GM23338 (cell line): ENCODE measurements around the gene MLST8. TPM values are rescaled to one million over a fixed set of nuclear protein-coding genes. Genes with fewer than 3 reads are reported as not detected.

ENCODE experiments used
- ATAC-seq: fragments of 200-7000 bp; cut with Tn5 transposase; 3 replicates; pipeline ENCODE4 v1.9.1; 2020
- DNase-seq: peaks from one replicate; pipeline ENCODE4 v3.0.0-alpha.2; 2015; ENCODE audit warnings: low spot score
- H2AFZ ChIP-seq: fragments of 200-600 bp; sonication (generic); 2 replicates; pipeline ENCODE4 v1.8.0; 2016; ENCODE audit warnings: antibody characterized with exemption, mild to moderate bottlenecking, moderate library complexity
- H3F3A ChIP-seq: fragments of 200-600 bp; sonication (generic); replicated peaks from 2 replicates; pipeline ENCODE4 v1.8.0; 2017; ENCODE audit warnings: antibody characterized with exemption, mixed run types, low read depth
- H3K27ac ChIP-seq: fragments of 200-600 bp; sonication (generic); 2 replicates; pipeline ENCODE4 v1.6.1; 2016; ENCODE audit warnings: low read depth
- H3K27me3 ChIP-seq: fragments of 200-600 bp; sonication (generic); 2 replicates; pipeline ENCODE4 v1.8.0; 2016; ENCODE audit warnings: mild to moderate bottlenecking, mixed run types, moderate library complexity; ENCODE audit not compliant: insufficient read depth
- H3K36me3 ChIP-seq: fragments of 200-600 bp; sonication (generic); 2 replicates; pipeline ENCODE4 v1.8.0; 2016; ENCODE audit warnings: mild to moderate bottlenecking; ENCODE audit not compliant: insufficient read depth
- H3K4me1 ChIP-seq: fragments of 200-600 bp; sonication (generic); 2 replicates; pipeline ENCODE4 v1.8.0; 2016; ENCODE audit warnings: mild to moderate bottlenecking, moderate library complexity; ENCODE audit not compliant: insufficient read depth
- H3K4me2 ChIP-seq: fragments of 200-600 bp; sonication (generic); 2 replicates; pipeline ENCODE4 v1.7.1; 2017; ENCODE audit warnings: mixed run types
- H3K4me3 ChIP-seq: fragments of 200-600 bp; sonication (generic); 2 replicates; pipeline ENCODE4 v1.6.1; 2016; ENCODE audit warnings: mixed run types
- H3K79me2 ChIP-seq: fragments of 200-600 bp; sonication (generic); replicated peaks from 2 replicates; pipeline ENCODE4 v1.8.0; 2017; ENCODE audit warnings: mild to moderate bottlenecking; ENCODE audit not compliant: insufficient read depth
- H3K9me2 ChIP-seq: fragments of 200-600 bp; sonication (generic); 2 replicates; pipeline ENCODE4 v1.8.0; 2017; ENCODE audit not compliant: insufficient read depth
- H4K20me1 ChIP-seq: fragments of 200-600 bp; sonication (generic); replicated peaks from 2 replicates; pipeline ENCODE4 v1.8.0; 2017; ENCODE audit warnings: mild to moderate bottlenecking; ENCODE audit not compliant: insufficient read depth
- H3K27ac Mint-ChIP-seq: 2 replicates; pipeline ENCODE4 v1.8.0; 2020; ENCODE audit warnings: inconsistent platforms, mild to moderate bottlenecking, moderate library complexity, mixed read lengths
- H3K27me3 Mint-ChIP-seq: 3 replicates; pipeline ENCODE4 v1.8.0; 2022; ENCODE audit warnings: low read depth, mild to moderate bottlenecking, moderate library complexity, mixed read lengths, inconsistent platforms; ENCODE audit not compliant: insufficient read depth, poor library complexity
- H3K36me3 Mint-ChIP-seq: 3 replicates; pipeline ENCODE4 v1.8.0; 2021; ENCODE audit warnings: low read depth, mild to moderate bottlenecking, inconsistent platforms, moderate library complexity, mixed read lengths
- H3K4me1 Mint-ChIP-seq: 3 replicates; pipeline ENCODE4 v1.8.0; 2020; ENCODE audit warnings: mild to moderate bottlenecking, inconsistent platforms, mixed read lengths
- H3K4me3 Mint-ChIP-seq: 3 replicates; pipeline ENCODE4 v1.8.0; 2021; ENCODE audit warnings: moderate library complexity, mild to moderate bottlenecking, inconsistent platforms, mixed read lengths
- H3K9me3 Mint-ChIP-seq: 3 replicates; pipeline ENCODE4 v1.8.0; 2020; ENCODE audit warnings: moderate library complexity, mild to moderate bottlenecking, inconsistent platforms, mixed read lengths
- CREB1 ChIP-seq: fragments of 250-450 bp; sonication (Bioruptor Pico); IDR thresholded peaks from 2 replicates; pipeline ENCODE4 v1.5.0; 2020; ENCODE audit warnings: low read depth, mild to moderate bottlenecking, moderate library complexity
- CTCF ChIP-seq, 2 experiments: fragments of 200-600 bp in 1 of 2; sonication (generic) in 1 of 2; conservative IDR thresholded peaks; 2 replicates each; pipeline versions ENCODE4 v1.5.1 to v1.6.1; 2016 to 2017; ENCODE audit warnings: antibody characterized with exemption in 2 of 2, low read depth in 2 of 2, mild to moderate bottlenecking in 2 of 2, moderate library complexity in 1 of 2
- EZH2 ChIP-seq: fragments of 200-600 bp; sonication (generic); IDR thresholded peaks from one replicate; pipeline ENCODE4 v1.8.0; 2017; ENCODE audit warnings: antibody characterized with exemption, mild to moderate bottlenecking, low read depth; ENCODE audit not compliant: unreplicated experiment
- EZH2phosphoT487 ChIP-seq: fragments of 200-600 bp; sonication (generic); IDR thresholded peaks from one replicate; pipeline ENCODE4 v1.8.1; 2018; ENCODE audit warnings: antibody characterized with exemption; ENCODE audit not compliant: unreplicated experiment
- JUNB ChIP-seq: IDR thresholded peaks from one replicate; pipeline ENCODE4 v1.6.1; 2016; ENCODE audit warnings: antibody characterized with exemption; ENCODE audit not compliant: unreplicated experiment
- NANOG ChIP-seq: IDR thresholded peaks from 2 replicates; pipeline ENCODE4 v1.6.1; 2016; ENCODE audit warnings: antibody characterized with exemption, borderline replicate concordance
- POLR2AphosphoS5 ChIP-seq: IDR thresholded peaks from 2 replicates; pipeline ENCODE4 v1.6.1; 2016; ENCODE audit warnings: antibody characterized with exemption, low read depth
- REST ChIP-seq: IDR thresholded peaks from one replicate; pipeline ENCODE4 v1.6.1; 2018; ENCODE audit warnings: antibody characterized with exemption; ENCODE audit not compliant: unreplicated experiment
- STAT1 ChIP-seq: IDR thresholded peaks from one replicate; pipeline ENCODE4 v1.6.1; 2016; ENCODE audit warnings: antibody characterized with exemption; ENCODE audit not compliant: unreplicated experiment
- ZNF114 ChIP-seq: fragments of 250-450 bp; sonication (Bioruptor Pico); IDR thresholded peaks from 2 replicates; pipeline ENCODE4 v1.5.0; 2020; ENCODE audit warnings: mild to moderate bottlenecking, moderate library complexity
- ZNF331 ChIP-seq: fragments of 250-450 bp; sonication (Bioruptor Pico); IDR thresholded peaks from 2 replicates; pipeline ENCODE4 v1.5.0; 2020; ENCODE audit warnings: low read depth, mild to moderate bottlenecking, moderate library complexity
- polyA plus RNA-seq: library from polyadenylated mRNA; unstranded; fragments of >200 nt; fragmentation: Nextera tagmentation; extraction: Ambion mirVana; gene quantifications from 2 replicates; pipeline ENCODE4 v1.2.1, GENCODE V29; 2016
- total RNA-seq: library from RNA; depleted of rRNA; stranded (reverse); fragments of >200 nt; shearing (Covaris generic); gene quantifications from 2 replicates; pipeline ENCODE4 v1.2.3, GENCODE V29; 2014
- TF ChIP-seq, protein P1 (sequence below): fragments of 250-450 bp; sonication (Bioruptor Pico); IDR thresholded peaks from 2 replicates; pipeline ENCODE4 v1.5.0; 2020; ENCODE audit warnings: mild to moderate bottlenecking, moderate library complexity
- TF ChIP-seq, protein P2 (sequence below): IDR thresholded peaks from 2 replicates; pipeline ENCODE4 v1.6.1; 2016; ENCODE audit warnings: antibody characterized with exemption

MLST8 gene
- total and polyA plus RNA-seq, 2 experiments from 2014 or later = 58.8 to 138 TPM

DNA sequence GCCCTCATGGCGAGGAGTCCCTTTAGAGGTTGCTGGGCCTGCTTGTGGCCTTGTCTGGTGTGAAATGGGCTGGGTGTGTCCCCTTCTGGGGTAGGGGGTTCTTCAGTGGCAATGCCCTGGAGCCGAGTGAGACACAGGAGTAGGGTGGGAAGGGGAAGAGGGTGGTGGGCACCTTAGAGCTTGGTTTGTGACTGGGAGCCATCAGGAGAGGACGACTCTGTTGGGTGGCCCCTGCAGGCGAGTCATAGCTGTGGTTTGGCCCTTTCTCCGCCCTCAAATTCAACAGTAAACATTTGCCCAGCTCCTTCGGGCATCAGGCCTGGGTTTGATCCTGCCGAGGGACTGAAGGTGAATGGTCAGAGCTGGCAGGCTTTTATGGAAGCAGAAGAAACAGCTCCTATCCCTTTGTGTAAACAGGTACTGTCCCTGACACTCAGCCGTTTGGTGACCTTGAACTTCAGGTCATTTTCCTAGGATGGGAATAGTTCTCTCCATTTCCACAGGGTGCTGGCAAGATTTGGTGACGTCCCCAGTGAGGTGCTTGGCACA lies 21.1 kb downstream of the MLST8 start:
- Histone ChIP-seq H3K4me2 (no peak overlapping the region), H3K79me2 (peaks cover 44% of the 10 kb centered on the region), H3K27me3 (no peaks in the 10 kb centered on the region), H3K4me1 (no peaks in the 10 kb centered on the region; the same call in 1 of the 2 replicates), H3K27ac (no peak overlapping the region), H4K20me1 (peaks cover 5% of the 10 kb centered on the region), H2AFZ (no peak overlapping the region), H3K4me3 (no peak overlapping the region), H3K36me3 (no peaks in the 10 kb centered on the region), H3K9me2 (no peaks in the 10 kb centered on the region), H3F3A (peaks cover 5% of the 10 kb centered on the region; the same call in 1 of the 2 replicates)
- TF ChIP-seq CTCF (conservative IDR thresholded peaks at IDR 0.05; ENCODE audit: low read depth in 2 of 2) (no peak), ZNF114 (no peak), NANOG (no peak), JUNB (no peak), POLR2AphosphoS5 (no peak), CREB1 (CRISPR knock-in tag) (no peak), ZNF331 (CRISPR knock-in tag) (no peak), EZH2 (no peak), STAT1 (no peak), EZH2phosphoT487 (no peak), REST (no peak)
- TF ChIP-seq, protein P1, sequence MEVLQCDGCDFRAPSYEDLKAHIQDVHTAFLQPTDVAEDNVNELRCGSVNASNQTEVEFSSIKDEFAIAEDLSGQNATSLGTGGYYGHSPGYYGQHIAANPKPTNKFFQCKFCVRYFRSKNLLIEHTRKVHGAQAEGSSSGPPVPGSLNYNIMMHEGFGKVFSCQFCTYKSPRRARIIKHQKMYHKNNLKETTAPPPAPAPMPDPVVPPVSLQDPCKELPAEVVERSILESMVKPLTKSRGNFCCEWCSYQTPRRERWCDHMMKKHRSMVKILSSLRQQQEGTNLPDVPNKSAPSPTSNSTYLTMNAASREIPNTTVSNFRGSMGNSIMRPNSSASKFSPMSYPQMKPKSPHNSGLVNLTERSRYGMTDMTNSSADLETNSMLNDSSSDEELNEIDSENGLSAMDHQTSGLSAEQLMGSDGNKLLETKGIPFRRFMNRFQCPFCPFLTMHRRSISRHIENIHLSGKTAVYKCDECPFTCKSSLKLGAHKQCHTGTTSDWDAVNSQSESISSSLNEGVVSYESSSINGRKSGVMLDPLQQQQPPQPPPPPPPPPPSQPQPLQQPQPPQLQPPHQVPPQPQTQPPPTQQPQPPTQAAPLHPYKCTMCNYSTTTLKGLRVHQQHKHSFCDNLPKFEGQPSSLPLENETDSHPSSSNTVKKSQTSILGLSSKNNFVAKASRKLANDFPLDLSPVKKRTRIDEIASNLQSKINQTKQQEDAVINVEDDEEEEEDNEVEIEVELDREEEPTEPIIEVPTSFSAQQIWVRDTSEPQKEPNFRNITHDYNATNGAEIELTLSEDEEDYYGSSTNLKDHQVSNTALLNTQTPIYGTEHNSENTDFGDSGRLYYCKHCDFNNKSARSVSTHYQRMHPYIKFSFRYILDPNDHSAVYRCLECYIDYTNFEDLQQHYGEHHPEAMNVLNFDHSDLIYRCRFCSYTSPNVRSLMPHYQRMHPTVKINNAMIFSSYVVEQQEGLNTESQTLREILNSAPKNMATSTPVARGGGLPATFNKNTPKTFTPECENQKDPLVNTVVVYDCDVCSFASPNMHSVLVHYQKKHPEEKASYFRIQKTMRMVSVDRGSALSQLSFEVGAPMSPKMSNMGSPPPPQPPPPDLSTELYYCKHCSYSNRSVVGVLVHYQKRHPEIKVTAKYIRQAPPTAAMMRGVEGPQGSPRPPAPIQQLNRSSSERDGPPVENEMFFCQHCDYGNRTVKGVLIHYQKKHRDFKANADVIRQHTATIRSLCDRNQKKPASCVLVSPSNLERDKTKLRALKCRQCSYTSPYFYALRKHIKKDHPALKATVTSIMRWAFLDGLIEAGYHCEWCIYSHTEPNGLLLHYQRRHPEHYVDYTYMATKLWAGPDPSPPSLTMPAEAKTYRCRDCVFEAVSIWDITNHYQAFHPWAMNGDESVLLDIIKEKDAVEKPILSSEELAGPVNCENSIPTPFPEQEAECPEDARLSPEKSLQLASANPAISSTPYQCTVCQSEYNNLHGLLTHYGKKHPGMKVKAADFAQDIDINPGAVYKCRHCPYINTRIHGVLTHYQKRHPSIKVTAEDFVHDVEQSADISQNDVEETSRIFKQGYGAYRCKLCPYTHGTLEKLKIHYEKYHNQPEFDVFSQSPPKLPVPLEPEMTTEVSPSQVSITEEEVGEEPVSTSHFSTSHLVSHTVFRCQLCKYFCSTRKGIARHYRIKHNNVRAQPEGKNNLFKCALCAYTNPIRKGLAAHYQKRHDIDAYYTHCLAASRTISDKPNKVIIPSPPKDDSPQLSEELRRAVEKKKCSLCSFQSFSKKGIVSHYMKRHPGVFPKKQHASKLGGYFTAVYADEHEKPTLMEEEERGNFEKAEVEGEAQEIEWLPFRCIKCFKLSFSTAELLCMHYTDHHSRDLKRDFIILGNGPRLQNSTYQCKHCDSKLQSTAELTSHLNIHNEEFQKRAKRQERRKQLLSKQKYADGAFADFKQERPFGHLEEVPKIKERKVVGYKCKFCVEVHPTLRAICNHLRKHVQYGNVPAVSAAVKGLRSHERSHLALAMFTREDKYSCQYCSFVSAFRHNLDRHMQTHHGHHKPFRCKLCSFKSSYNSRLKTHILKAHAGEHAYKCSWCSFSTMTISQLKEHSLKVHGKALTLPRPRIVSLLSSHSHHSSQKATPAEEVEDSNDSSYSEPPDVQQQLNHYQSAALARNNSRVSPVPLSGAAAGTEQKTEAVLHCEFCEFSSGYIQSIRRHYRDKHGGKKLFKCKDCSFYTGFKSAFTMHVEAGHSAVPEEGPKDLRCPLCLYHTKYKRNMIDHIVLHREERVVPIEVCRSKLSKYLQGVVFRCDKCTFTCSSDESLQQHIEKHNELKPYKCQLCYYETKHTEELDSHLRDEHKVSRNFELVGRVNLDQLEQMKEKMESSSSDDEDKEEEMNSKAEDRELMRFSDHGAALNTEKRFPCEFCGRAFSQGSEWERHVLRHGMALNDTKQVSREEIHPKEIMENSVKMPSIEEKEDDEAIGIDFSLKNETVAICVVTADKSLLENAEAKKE (CRISPR knock-in tag) = no peak
- TF ChIP-seq, protein P2, sequence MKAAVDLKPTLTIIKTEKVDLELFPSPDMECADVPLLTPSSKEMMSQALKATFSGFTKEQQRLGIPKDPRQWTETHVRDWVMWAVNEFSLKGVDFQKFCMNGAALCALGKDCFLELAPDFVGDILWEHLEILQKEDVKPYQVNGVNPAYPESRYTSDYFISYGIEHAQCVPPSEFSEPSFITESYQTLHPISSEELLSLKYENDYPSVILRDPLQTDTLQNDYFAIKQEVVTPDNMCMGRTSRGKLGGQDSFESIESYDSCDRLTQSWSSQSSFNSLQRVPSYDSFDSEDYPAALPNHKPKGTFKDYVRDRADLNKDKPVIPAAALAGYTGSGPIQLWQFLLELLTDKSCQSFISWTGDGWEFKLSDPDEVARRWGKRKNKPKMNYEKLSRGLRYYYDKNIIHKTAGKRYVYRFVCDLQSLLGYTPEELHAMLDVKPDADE = no peak
- H3K36me3 Mint-ChIP-seq = peaks cover 6% of the 10 kb centered on the region; the same call in 2 of the 3 replicates
- no peak overlapping the region; the same call in 1 of the 2 replicates for H3K27ac Mint-ChIP-seq
- H3K4me3 Mint-ChIP-seq = peak overlapping the region; percentile 27; the same call in 1 of the 3 replicates
- no peaks in the 10 kb centered on the region; the same call in 2 of the 3 replicates for H3K4me1 Mint-ChIP-seq
- no peak for ATAC-seq
- H3K27me3 Mint-ChIP-seq = peaks cover 14% of the 10 kb centered on the region
- H3K9me3 Mint-ChIP-seq = no peaks in the 10 kb centered on the region
- DNase-seq = no peak
